SH-SY5Y (cell line): Measurements from ENCODE around the gene SLC45A3.

Experiments used
- GATA2 ChIP-seq: IDR thresholded peaks from 2 replicates; pipeline ENCODE4 v1.6.1; 2011; ENCODE audit warnings: mild to moderate bottlenecking, low read depth, low read length
- GATA3 ChIP-seq: IDR thresholded peaks from 2 replicates; pipeline ENCODE4 v1.6.1; 2011; ENCODE audit warnings: low read depth, mild to moderate bottlenecking, low read length, moderate library complexity

GRCh38 chr1:205714906-205715246, 34.6 kb upstream of the SLC45A3 start:
- TF ChIP-seq GATA2 (no peak), GATA3 (no peak)
